ENCODE data around the gene HTT-AS.

DNA sequence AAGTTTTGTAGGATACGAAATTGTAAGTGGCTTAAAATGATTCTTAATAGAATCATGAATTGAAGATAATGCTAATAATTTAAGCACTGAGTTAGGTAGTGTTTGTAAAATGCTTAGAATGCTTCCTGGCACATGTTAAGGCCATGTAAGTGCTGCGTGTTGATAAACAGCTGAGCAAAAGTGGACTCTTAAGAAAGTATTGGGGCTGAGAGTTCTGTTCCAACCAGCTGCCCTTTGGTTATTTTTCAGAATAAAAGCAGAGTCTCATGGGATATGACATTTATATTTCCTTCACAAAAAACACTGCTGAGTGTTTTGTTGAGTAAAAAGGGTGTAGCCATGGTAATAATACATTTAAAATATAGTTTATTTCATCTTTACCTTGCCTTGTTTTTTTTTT, 42.6 kb upstream of the HTT-AS start:
- TF ChIP-seq, protein P1, sequence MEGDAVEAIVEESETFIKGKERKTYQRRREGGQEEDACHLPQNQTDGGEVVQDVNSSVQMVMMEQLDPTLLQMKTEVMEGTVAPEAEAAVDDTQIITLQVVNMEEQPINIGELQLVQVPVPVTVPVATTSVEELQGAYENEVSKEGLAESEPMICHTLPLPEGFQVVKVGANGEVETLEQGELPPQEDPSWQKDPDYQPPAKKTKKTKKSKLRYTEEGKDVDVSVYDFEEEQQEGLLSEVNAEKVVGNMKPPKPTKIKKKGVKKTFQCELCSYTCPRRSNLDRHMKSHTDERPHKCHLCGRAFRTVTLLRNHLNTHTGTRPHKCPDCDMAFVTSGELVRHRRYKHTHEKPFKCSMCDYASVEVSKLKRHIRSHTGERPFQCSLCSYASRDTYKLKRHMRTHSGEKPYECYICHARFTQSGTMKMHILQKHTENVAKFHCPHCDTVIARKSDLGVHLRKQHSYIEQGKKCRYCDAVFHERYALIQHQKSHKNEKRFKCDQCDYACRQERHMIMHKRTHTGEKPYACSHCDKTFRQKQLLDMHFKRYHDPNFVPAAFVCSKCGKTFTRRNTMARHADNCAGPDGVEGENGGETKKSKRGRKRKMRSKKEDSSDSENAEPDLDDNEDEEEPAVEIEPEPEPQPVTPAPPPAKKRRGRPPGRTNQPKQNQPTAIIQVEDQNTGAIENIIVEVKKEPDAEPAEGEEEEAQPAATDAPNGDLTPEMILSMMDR (IDR thresholded peaks at IDR 0.05) = no peak
- no peak for TF ChIP-seq ZFX (IDR thresholded peaks at IDR 0.05; ENCODE audit: borderline replicate concordance)
